HCT116 (cell line): ENCODE results near the gene FGF18. TPM values are rescaled to one million over a fixed set of nuclear protein-coding genes. Genes with fewer than 3 reads are reported as not detected.

Source experiments
- ATAC-seq: fragments of 200-7000 bp; cut with Tn5 transposase; 2 replicates; pipeline ENCODE4 v1.9.1; 2020; ENCODE audit warnings: mild to moderate bottlenecking, moderate library complexity
- BruUV-seq: library from RNA; stranded (reverse); fragments of 400-500 nt; replicated peaks from 2 replicates; lab custom pipeline; 2021; lab: Mats Ljungman, UMichigan
- CTCF ChIA-PET: fragments of 300-600 bp; sonication (Branson Sonifier 250); formaldehyde crosslinking; loops from one replicate; lab custom pipeline; 2021; ENCODE audit warnings: antibody characterized with exemption; lab: Charles Lee
- POLR2A ChIA-PET: fragments of 300-600, 350-600 bp; sonication (Branson Sonifier 250); formaldehyde crosslinking; loops from one replicate; lab custom pipeline; 2021; ENCODE audit warnings: antibody characterized with exemption; lab: Charles Lee
- RAD21 ChIA-PET, 2 experiments: fragments of 300-600 bp; sonication (Branson Sonifier 250); formaldehyde crosslinking; loops; one replicate each; lab custom pipeline; 2023; ENCODE audit warnings: low total read pairs in 2 of 2; ENCODE audit not compliant: uncharacterized antibody in 2 of 2, unreplicated experiment in 2 of 2, low non-redundant PET in 1 of 2; lab: Charles Lee
- DNase-seq: peaks from one replicate; pipeline ENCODE4 v3.0.0-alpha.2; 2010; ENCODE audit warnings: low read depth, low spot score
- H2AFZ ChIP-seq: fragments of 200-600 bp; shearing (Covaris generic), sonication (generic); 2 replicates; pipeline ENCODE4 v1.6.1; 2017; ENCODE audit warnings: low read depth, mixed run types, mixed read lengths, antibody characterized with exemption, low read length; ENCODE audit not compliant: poor library complexity, severe bottlenecking
- H3K27ac ChIP-seq: 2 replicates; pipeline ENCODE4 v1.5.1; 2012; ENCODE audit warnings: low read depth, low read length
- H3K27me3 ChIP-seq: fragments of 200-600 bp; sonication (generic); 2 replicates; pipeline ENCODE4 v1.6.1; 2016; ENCODE audit warnings: mixed run types, low read length, mixed read lengths; ENCODE audit not compliant: insufficient read depth
- H3K36me3 ChIP-seq, 2 experiments: fragments of 200-500 bp in 1 of 2; fragments of 200-600 bp in 1 of 2; sonication (Bioruptor generic) in 1 of 2; sonication (generic) in 1 of 2; 2 replicates each; pipeline versions ENCODE4 v1.5.1 to v1.6.1; 2014 to 2016; ENCODE audit warnings: low read length in 2 of 2, inconsistent platforms in 1 of 2, mixed read lengths in 1 of 2, mixed run types in 1 of 2; ENCODE audit not compliant: insufficient read depth in 2 of 2, control insufficient read depth in 1 of 2
- H3K4me1 ChIP-seq, 2 experiments: fragments of 200-600 bp in 1 of 2; sonication (generic) in 1 of 2; 2 replicates each; pipeline versions ENCODE4 v1.5.1 to v1.6.1; 2012 to 2017; ENCODE audit warnings: low read length in 2 of 2, inconsistent platforms in 1 of 2, mild to moderate bottlenecking in 1 of 2, mixed read lengths in 1 of 2, mixed run types in 1 of 2, moderate library complexity in 1 of 2; ENCODE audit not compliant: insufficient read depth in 2 of 2, control insufficient read depth in 1 of 2
- H3K4me2 ChIP-seq: fragments of 200-600 bp; sonication (generic); 2 replicates; pipeline ENCODE4 v1.6.1; 2017; ENCODE audit warnings: mixed run types, low read length, mixed read lengths
- H3K4me3 ChIP-seq, 2 experiments: fragments of 200-600 bp in 1 of 2; sonication (generic) in 1 of 2; replicated peaks in 1 of 2; 2 replicates each; pipeline ENCODE4 v1.5.1; 2011 to 2016; ENCODE audit warnings: low read length in 2 of 2, control low read depth in 1 of 2, low read depth in 1 of 2, mild to moderate bottlenecking in 1 of 2, mixed read lengths in 1 of 2, mixed run types in 1 of 2
- H3K79me2 ChIP-seq: fragments of 200-600 bp; sonication (generic); 2 replicates; pipeline ENCODE4 v1.6.1; 2017; ENCODE audit warnings: mild to moderate bottlenecking, mixed run types, low read length, moderate library complexity, mixed read lengths; ENCODE audit not compliant: insufficient read depth
- H3K9ac ChIP-seq: fragments of 200-600 bp; sonication (generic); 2 replicates; pipeline ENCODE4 v1.6.1; 2016; ENCODE audit warnings: low read length, mixed read lengths
- H3K9me2 ChIP-seq: fragments of 200-600 bp; sonication (generic), shearing (Covaris generic); 2 replicates; pipeline ENCODE4 v1.6.1; 2017; ENCODE audit warnings: mixed run types, mild to moderate bottlenecking, moderate library complexity; ENCODE audit not compliant: insufficient read depth
- H3K9me3 ChIP-seq, 2 experiments: fragments of 200-500 bp in 1 of 2; fragments of 200-600 bp in 1 of 2; sonication (Bioruptor generic) in 1 of 2; sonication (generic) in 1 of 2; 2 replicates each; pipeline ENCODE4 v1.6.1; 2014 to 2017; ENCODE audit warnings: low read length in 2 of 2, mixed read lengths in 2 of 2, inconsistent platforms in 1 of 2, low read depth in 1 of 2, mild to moderate bottlenecking in 1 of 2, mixed run types in 1 of 2, moderate library complexity in 1 of 2; ENCODE audit not compliant: control insufficient read depth in 1 of 2, insufficient read depth in 1 of 2
- H4K20me1 ChIP-seq: fragments of 200-600 bp; sonication (generic), shearing (Covaris generic); 2 replicates; pipeline ENCODE4 v1.6.1; 2017; ENCODE audit warnings: mixed run types, mild to moderate bottlenecking, moderate library complexity; ENCODE audit not compliant: insufficient read depth
- CBX3 ChIP-seq: IDR thresholded peaks from 2 replicates; pipeline ENCODE4 v1.6.1; 2012; ENCODE audit warnings: low read depth
- CEBPB ChIP-seq: IDR thresholded peaks from 2 replicates; pipeline ENCODE4 v1.6.1; 2012; ENCODE audit warnings: low read depth
- EZH2 ChIP-seq: fragments of 200-600 bp; sonication (generic); IDR thresholded peaks from 2 replicates; pipeline ENCODE4 v1.6.1; 2017; ENCODE audit warnings: antibody characterized with exemption, mixed run types
- EZH2phosphoT487 ChIP-seq: fragments of 200-600 bp; IDR thresholded peaks from 2 replicates; pipeline ENCODE4 v1.6.1; 2018; ENCODE audit warnings: antibody characterized with exemption, borderline replicate concordance
- FOSL1 ChIP-seq: IDR thresholded peaks from 2 replicates; pipeline ENCODE4 v1.6.1; 2012; ENCODE audit warnings: low read depth
- JUND ChIP-seq: IDR thresholded peaks from 2 replicates; pipeline ENCODE4 v1.6.1; 2012
- SIN3A ChIP-seq: IDR thresholded peaks from 2 replicates; pipeline ENCODE4 v1.6.1; 2012; ENCODE audit warnings: low read depth
- SP1 ChIP-seq: IDR thresholded peaks from 2 replicates; pipeline ENCODE4 v1.6.1; 2012; ENCODE audit warnings: low read depth
- TCF7L2 ChIP-seq: IDR thresholded peaks from 2 replicates; pipeline ENCODE4 v1.7.0; 2011; ENCODE audit warnings: borderline replicate concordance, inconsistent platforms; ENCODE audit not compliant: insufficient read depth, insufficient read length; ENCODE audit errors: extremely low read depth
- YY1 ChIP-seq: IDR thresholded peaks from 2 replicates; pipeline ENCODE4 v1.6.1; 2011; ENCODE audit warnings: low read length, low read depth, moderate library complexity, mild to moderate bottlenecking; ENCODE audit not compliant: insufficient replicate concordance; ENCODE audit errors: extremely low read depth
- ZFX ChIP-seq: fragments of 450-650 bp; IDR thresholded peaks from 2 replicates; pipeline ENCODE4 v1.6.1; 2017
- ZNF274 ChIP-seq: fragments of 200-500 bp; sonication (Bioruptor generic); IDR thresholded peaks from 2 replicates; pipeline ENCODE4 v1.6.1; 2014; ENCODE audit warnings: mild to moderate bottlenecking, low read depth, low read length, inconsistent platforms
- intact Hi-C: fragments of 100-400 bp; cut with micrococcal nuclease; formaldehyde crosslinking; loops from 2 replicates; pipeline ENCODE4 v1.10.0; 2022
- total RNA-seq: library from RNA; stranded (reverse); gene quantifications from one replicate; pipeline ENCODE4 v1.2.1, GENCODE V29; 2021; ENCODE audit not compliant: unreplicated experiment
- TF ChIP-seq, protein P1 (sequence below): IDR thresholded peaks from 2 replicates; pipeline ENCODE4 v1.6.1; 2012
- TF ChIP-seq, protein P2 (sequence below): IDR thresholded peaks from 2 replicates; pipeline ENCODE4 v1.6.1; 2011; ENCODE audit warnings: mild to moderate bottlenecking, low read length, moderate library complexity; ENCODE audit not compliant: insufficient replicate concordance; ENCODE audit errors: extremely low read depth
- TF ChIP-seq, protein P3 (sequence below), 3 experiments: fragments of 200-600 bp in 1 of 3; sonication (generic) in 1 of 3; IDR thresholded peaks in 2 of 3; conservative IDR thresholded peaks in 1 of 3; 2 replicates each; pipeline ENCODE4 v1.5.1; 2012 to 2017; ENCODE audit warnings: low read depth in 2 of 3, low read length in 2 of 3, antibody characterized with exemption in 1 of 3, borderline replicate concordance in 1 of 3, control low read depth in 1 of 3, mild to moderate bottlenecking in 1 of 3, mixed read lengths in 1 of 3, mixed run types in 1 of 3, moderate library complexity in 1 of 3; ENCODE audit not compliant: insufficient read depth in 1 of 3

FGF18 gene
- total RNA-seq, 1 experiment from 2014 or later = 0.96 TPM

DNA sequence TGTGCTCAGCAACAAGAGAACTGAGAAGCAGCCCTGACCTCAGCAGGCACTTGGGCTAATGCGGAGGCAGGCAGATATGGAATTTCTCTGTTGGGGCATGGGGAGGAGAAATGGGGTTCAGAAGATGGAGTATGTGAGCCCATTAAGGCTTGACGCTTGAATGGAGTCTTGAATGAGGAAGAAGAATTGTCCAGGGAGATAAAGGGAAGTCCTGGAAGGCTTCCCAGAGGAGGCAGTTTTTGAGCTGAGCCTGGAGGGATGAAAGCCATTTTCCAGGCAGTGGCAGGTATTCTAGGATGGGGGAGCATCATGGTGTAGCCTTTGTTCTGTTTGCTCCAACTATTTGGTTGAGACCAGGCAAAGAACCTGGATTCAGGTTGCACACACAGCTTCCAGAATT, 34.5 kb downstream of the FGF18 start:
- Histone ChIP-seq H4K20me1 (no peaks in the 10 kb centered on the region), H3K4me2 (no peak overlapping the region), H2AFZ (no peak overlapping the region), H3K27ac (no peak overlapping the region), H3K9me2 (no peaks in the 10 kb centered on the region), H3K36me3 (no peaks in the 10 kb centered on the region), H3K4me1 (peaks cover 14 to 31% of the 10 kb centered on the region in 2 experiments), H3K27me3 (no peaks in the 10 kb centered on the region), H3K9me3 (no peaks in the 10 kb centered on the region), H3K4me3 (no peak overlapping the region), H3K9ac (no peak overlapping the region), H3K79me2 (no peaks in the 10 kb centered on the region)
- ATAC-seq (no peak), DNase-seq (no peak)
- no TSS peak for BruUV-seq
- intact Hi-C loops = no loop called here
- ChIA-PET POLR2A (interaction anchor here (2.2 kb wide), 1 partner anchor 9 kb away, joined by 5 read pairs; no protein-coding TSS in a partner anchor), RAD21 (no interaction called here)
- TF ChIP-seq ZNF274 (no peak), ZFX (no peak), EZH2phosphoT487 (no peak), FOSL1 (no peak), CEBPB (no peak)
- TF ChIP-seq, all 23 proteins: peak for 0
- CTCF ChIA-PET = no interaction called here

DNA sequence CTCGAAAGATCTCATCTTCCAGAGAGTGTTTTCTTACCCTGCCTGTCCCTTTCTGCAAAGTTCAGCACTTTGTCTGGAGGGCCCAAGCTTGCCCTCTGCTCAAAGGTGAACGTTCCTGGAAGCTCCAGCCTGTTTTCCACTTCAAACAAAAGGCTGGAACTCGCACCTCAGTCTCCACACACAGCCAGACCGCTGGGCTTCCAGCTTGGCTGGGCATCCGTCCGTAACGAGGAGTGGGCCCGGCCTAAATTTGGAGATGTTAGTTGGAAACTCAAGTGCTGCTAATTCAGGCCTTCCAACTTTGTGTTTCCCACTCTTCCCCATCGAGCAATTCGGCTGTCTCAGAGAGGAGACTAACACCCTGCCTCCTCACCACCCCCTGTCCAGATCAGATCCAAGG, 35.1 kb downstream of the FGF18 start:
- Histone ChIP-seq H3K79me2 (no peaks in the 10 kb centered on the region), H3K4me1 (peaks cover 12 to 28% of the 10 kb centered on the region in 2 experiments), H3K36me3 (no peaks in the 10 kb centered on the region), H3K9me3 (no peaks in the 10 kb centered on the region), H3K27me3 (no peaks in the 10 kb centered on the region), H3K9ac (no peak overlapping the region), H3K27ac (no peak overlapping the region), H2AFZ (no peak overlapping the region), H3K9me2 (no peaks in the 10 kb centered on the region), H3K4me3 (no peak overlapping the region), H3K4me2 (no peak overlapping the region), H4K20me1 (no peaks in the 10 kb centered on the region)
- DNase-seq (no peak), ATAC-seq (no peak)
- RAD21 ChIA-PET = no interaction called here
- intact Hi-C loops = no loop called here
- POLR2A ChIA-PET = no interaction called here
- BruUV-seq = no TSS peak
- TF ChIP-seq, protein P1, sequence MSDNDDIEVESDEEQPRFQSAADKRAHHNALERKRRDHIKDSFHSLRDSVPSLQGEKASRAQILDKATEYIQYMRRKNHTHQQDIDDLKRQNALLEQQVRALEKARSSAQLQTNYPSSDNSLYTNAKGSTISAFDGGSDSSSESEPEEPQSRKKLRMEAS = no peak
- TF ChIP-seq ZNF274 (no peak), JUND (no peak), EZH2 (no peak), FOSL1 (no peak), CBX3 (no peak), SP1 (no peak), YY1 (no peak), ZFX (no peak), SIN3A (no peak), TCF7L2 (no peak)
- TF ChIP-seq, protein P2, sequence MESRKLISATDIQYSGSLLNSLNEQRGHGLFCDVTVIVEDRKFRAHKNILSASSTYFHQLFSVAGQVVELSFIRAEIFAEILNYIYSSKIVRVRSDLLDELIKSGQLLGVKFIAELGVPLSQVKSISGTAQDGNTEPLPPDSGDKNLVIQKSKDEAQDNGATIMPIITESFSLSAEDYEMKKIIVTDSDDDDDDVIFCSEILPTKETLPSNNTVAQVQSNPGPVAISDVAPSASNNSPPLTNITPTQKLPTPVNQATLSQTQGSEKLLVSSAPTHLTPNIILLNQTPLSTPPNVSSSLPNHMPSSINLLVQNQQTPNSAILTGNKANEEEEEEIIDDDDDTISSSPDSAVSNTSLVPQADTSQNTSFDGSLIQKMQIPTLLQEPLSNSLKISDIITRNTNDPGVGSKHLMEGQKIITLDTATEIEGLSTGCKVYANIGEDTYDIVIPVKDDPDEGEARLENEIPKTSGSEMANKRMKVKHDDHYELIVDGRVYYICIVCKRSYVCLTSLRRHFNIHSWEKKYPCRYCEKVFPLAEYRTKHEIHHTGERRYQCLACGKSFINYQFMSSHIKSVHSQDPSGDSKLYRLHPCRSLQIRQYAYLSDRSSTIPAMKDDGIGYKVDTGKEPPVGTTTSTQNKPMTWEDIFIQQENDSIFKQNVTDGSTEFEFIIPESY = no peak
- TF ChIP-seq, protein P3, sequence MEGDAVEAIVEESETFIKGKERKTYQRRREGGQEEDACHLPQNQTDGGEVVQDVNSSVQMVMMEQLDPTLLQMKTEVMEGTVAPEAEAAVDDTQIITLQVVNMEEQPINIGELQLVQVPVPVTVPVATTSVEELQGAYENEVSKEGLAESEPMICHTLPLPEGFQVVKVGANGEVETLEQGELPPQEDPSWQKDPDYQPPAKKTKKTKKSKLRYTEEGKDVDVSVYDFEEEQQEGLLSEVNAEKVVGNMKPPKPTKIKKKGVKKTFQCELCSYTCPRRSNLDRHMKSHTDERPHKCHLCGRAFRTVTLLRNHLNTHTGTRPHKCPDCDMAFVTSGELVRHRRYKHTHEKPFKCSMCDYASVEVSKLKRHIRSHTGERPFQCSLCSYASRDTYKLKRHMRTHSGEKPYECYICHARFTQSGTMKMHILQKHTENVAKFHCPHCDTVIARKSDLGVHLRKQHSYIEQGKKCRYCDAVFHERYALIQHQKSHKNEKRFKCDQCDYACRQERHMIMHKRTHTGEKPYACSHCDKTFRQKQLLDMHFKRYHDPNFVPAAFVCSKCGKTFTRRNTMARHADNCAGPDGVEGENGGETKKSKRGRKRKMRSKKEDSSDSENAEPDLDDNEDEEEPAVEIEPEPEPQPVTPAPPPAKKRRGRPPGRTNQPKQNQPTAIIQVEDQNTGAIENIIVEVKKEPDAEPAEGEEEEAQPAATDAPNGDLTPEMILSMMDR (IDR thresholded peaks at IDR 0.05 in 2 of 3, conservative IDR thresholded peaks at IDR 0.05 in 1 of 3; ENCODE audit: borderline replicate concordance in 1 of 3, insufficient read depth in 1 of 3, low read depth in 2 of 3, low read length in 2 of 3) = no peak
- CTCF ChIA-PET = no interaction called here
